Neutrophil (primary cell): ENCODE data around the gene NTN5.
"Not testable (repeated sequence)": the region's sequence is repeated elsewhere in the genome, so short reads cannot be mapped to it uniquely, and the experiment has no call there.

Experiments used
- H3K27ac ChIP-seq: fragments of 200-600 bp; sonication (generic); 2 replicates; pipeline ENCODE4 v1.5.1; 2016; ENCODE audit warnings: mild to moderate bottlenecking, moderate library complexity
- H3K27me3 ChIP-seq: fragments of 200-600 bp; sonication (generic); 2 replicates; pipeline ENCODE4 v1.6.0; 2016; ENCODE audit warnings: mild to moderate bottlenecking
- H3K36me3 ChIP-seq: fragments of 200-600 bp; sonication (generic); 2 replicates; pipeline ENCODE4 v1.5.1; 2017
- H3K4me1 ChIP-seq, 2 experiments: fragments of 200-600 bp in 1 of 2; sonication (generic) in 1 of 2; 1 replicate in 1 of 2; 2 replicates in 1 of 2; pipeline versions ENCODE4 v1.5.1 to v1.6.1; 2013 to 2016; ENCODE audit warnings: low read depth in 1 of 2, low read length in 1 of 2, mild to moderate bottlenecking in 1 of 2, moderate library complexity in 1 of 2; ENCODE audit not compliant: control insufficient read depth in 1 of 2, insufficient read depth in 1 of 2
- H3K4me3 ChIP-seq, 2 experiments: fragments of 200-600 bp in 1 of 2; sonication (generic) in 1 of 2; 1 replicate in 1 of 2; 2 replicates in 1 of 2; pipeline ENCODE4 v1.5.1; 2013 to 2016; ENCODE audit warnings: low read depth in 1 of 2, low read length in 1 of 2, mild to moderate bottlenecking in 1 of 2, moderate library complexity in 1 of 2
- H3K9me3 ChIP-seq: fragments of 200-600 bp; sonication (generic); 2 replicates; pipeline ENCODE4 v1.5.1; 2016
- CTCF ChIP-seq: fragments of 200-600 bp; sonication (generic); IDR thresholded peaks from 2 replicates; pipeline ENCODE4 v1.5.1; 2016; ENCODE audit warnings: antibody characterized with exemption

Gene NTN5

GRCh38 chr19:48683349-48683748, 10.5 kb upstream of the NTN5 start:
- Histone ChIP-seq H3K27me3 (no peaks in the 10 kb centered on the region), H3K4me1 (no peaks in the 10 kb centered on the region), H3K4me3 (no peak overlapping the region), H3K27ac (no peak overlapping the region), H3K36me3 (no peaks in the 10 kb centered on the region), H3K9me3 (no peaks in the 10 kb centered on the region)
- no peak for TF ChIP-seq CTCF

DNA sequence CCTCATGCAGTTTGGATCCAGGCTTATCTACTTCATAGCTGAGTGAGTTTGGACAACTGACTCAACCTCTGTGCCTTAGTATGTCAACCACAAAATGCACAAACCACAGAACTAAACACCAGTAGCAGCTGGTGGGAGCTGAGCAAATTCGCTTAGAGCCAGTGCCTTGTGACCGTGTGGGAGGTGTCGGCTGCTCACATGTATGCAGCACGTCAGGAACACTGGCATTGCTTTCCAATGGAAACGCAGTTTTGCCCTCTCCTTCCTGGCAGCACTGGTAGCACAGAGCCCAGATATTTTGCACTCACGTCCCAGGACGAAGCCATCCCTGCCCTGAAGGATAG, 8.3 kb upstream of the NTN5 start:
- Histone ChIP-seq H3K4me3 (no peak overlapping the region), H3K36me3 (no peaks in the 10 kb centered on the region), H3K4me1 (no peaks in the 10 kb centered on the region), H3K27me3 (no peaks in the 10 kb centered on the region), H3K27ac (no peak overlapping the region), H3K9me3 (no peaks in the 10 kb centered on the region)
- TF ChIP-seq CTCF, result no peak

- Histone ChIP-seq H3K9me3 (no peaks in the 10 kb centered on the region), H3K27ac (no peak overlapping the region), H3K4me3 (no peak overlapping the region), H3K36me3 (no peaks in the 10 kb centered on the region), H3K27me3 (no peaks in the 10 kb centered on the region), H3K4me1 (no peaks in the 10 kb centered on the region)
- no peak for TF ChIP-seq CTCF
Measured at GRCh38 chr19:48680436-48681126, 7.8 kb upstream of the NTN5 start.

DNA sequence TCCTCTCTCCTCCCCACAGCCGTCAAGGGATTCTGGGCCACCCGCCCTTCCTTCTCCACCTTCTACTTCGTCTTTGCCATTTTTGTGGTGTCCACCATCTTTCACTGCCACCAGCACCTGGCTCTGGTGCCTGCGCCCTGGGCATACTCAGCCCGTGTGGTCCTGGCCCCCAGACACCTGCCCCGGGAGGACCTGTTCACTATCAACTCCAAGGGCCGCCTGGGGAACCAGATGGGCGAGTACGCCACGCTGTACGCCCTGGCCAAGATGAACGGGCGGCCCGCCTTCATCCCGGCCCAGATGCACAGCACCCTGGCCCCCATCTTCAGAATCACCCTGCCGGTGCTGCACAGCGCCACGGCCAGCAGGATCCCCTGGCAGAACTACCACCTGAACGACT, 7.2 kb upstream of the NTN5 start:
- H3K27ac ChIP-seq, result not testable (repeated sequence)

DNA sequence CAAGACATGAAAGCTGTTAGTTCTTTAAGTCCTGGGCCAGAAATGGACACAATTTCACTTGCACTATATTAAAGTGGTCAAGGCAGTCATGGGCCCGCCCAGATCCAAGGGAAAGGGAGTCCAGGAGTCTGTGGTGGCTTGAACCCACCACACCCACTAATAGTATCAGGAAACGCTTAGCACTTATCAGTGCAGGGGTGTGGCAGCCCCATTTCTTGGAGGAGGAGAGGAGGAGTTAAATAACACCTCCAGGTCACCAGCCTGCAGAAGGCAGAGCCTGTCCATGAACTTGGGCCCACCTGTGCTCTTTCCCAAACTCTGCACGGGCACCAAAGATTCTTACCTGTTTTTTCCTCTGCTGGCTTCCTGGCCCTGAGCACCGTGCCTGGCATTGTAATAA, 5.4 kb upstream of the NTN5 start:
- Histone ChIP-seq H3K27me3 (no peaks in the 10 kb centered on the region), H3K27ac (no peak overlapping the region), H3K9me3 (no peaks in the 10 kb centered on the region), H3K4me1 (no peaks in the 10 kb centered on the region), H3K36me3 (no peaks in the 10 kb centered on the region), H3K4me3 (no peak overlapping the region)
- TF ChIP-seq CTCF, result no peak

More for the DNA sequence above, 7.2 kb upstream of the NTN5 start:
- H3K27me3 ChIP-seq, H3K9me3 ChIP-seq, H3K36me3 ChIP-seq, H3K4me3 ChIP-seq, H3K4me1 ChIP-seq: not testable (repeated sequence)

- Histone ChIP-seq H3K27ac (no peak overlapping the region), H3K36me3 (no peaks in the 10 kb centered on the region), H3K4me1 (no peaks in the 10 kb centered on the region), H3K9me3 (no peaks in the 10 kb centered on the region), H3K4me3 (no peak overlapping the region), H3K27me3 (no peaks in the 10 kb centered on the region)
- no peak for TF ChIP-seq CTCF
Measured at GRCh38 chr19:48676887-48677286, 4.1 kb upstream of the NTN5 start.
